GM10248 (cell line): ENCODE data around the gene KCNJ10.
A peak's percentile ranks its signal among the peaks of the same experiment; 100 is the strongest.

Source experiments
- CTCF ChIA-PET: fragments of 300-600 bp; sonication (Branson Sonifier 250); formaldehyde crosslinking; extraction: SDS; loops from one replicate; lab custom pipeline; 2021; ENCODE audit warnings: antibody characterized with exemption; lab: Yijun Ruan, JAX
- POLR2A ChIA-PET: fragments of 350-650 bp; sonication (Branson Sonifier 250); formaldehyde crosslinking; extraction: SDS; loops from one replicate; lab custom pipeline; 2020; ENCODE audit warnings: antibody characterized with exemption; lab: Yijun Ruan, JAX
- DNase-seq: peaks from one replicate; pipeline ENCODE4 v3.0.0; 2012; ENCODE audit errors: extremely low spot score
- TF ChIP-seq, protein P1 (sequence below): IDR thresholded peaks from 2 replicates; pipeline ENCODE4 v1.5.1; 2012; ENCODE audit warnings: mild to moderate bottlenecking, low read depth; ENCODE audit errors: extremely low read depth, missing control alignments, control extremely low read depth

KCNJ10 gene

DNA sequence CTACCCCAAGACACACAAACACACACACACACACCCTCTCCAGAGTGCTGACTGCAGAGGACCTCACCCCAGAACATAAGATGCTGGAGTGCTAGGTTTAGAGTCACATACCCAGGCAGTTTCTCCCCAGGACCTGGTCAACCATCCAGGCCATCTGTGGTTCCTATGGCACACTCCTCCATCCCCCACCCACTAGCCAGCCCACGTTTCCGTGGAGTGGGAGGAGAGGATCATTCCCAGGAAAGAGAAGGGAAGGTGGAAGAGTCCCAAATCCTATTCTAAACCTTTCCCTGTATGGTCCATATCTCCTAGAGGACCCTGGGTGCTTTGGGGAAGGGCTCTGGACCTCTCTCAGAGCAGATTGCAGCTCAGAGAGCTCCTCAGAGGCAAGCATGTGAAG lies 12.5 kb upstream of the KCNJ10 start:
- ChIA-PET POLR2A (no interaction called here), CTCF (interaction anchor here (1.0 to 45.2 kb wide), 4 partner anchors 2 to 170 kb away, joined by 3 to 983 read pairs (median 494); partner anchors contain the start of genes IGSF8, KCNJ10 and KCNJ9)
- no peak for DNase-seq
- TF ChIP-seq, protein P1, sequence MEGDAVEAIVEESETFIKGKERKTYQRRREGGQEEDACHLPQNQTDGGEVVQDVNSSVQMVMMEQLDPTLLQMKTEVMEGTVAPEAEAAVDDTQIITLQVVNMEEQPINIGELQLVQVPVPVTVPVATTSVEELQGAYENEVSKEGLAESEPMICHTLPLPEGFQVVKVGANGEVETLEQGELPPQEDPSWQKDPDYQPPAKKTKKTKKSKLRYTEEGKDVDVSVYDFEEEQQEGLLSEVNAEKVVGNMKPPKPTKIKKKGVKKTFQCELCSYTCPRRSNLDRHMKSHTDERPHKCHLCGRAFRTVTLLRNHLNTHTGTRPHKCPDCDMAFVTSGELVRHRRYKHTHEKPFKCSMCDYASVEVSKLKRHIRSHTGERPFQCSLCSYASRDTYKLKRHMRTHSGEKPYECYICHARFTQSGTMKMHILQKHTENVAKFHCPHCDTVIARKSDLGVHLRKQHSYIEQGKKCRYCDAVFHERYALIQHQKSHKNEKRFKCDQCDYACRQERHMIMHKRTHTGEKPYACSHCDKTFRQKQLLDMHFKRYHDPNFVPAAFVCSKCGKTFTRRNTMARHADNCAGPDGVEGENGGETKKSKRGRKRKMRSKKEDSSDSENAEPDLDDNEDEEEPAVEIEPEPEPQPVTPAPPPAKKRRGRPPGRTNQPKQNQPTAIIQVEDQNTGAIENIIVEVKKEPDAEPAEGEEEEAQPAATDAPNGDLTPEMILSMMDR, result no peak

- CTCF ChIA-PET, result interaction anchor here (1.5 to 45.2 kb wide), 5 partner anchors 3 to 74 kb away, joined by 3 to 983 read pairs (median 8); partner anchors contain the start of genes IGSF8, KCNJ10 and KCNJ9
- TF ChIP-seq, protein P1, result no peak
- POLR2A ChIA-PET, result no interaction called here
- DNase-seq, result no peak
Observed at GRCh38 chr1:160081261-160081936, 11.4 kb upstream of the KCNJ10 start, which contains the start of gene KCNJ9. KCNJ9 (plus strand) TSS chr1:160081538; CDS start chr1:160084031, 2,493 bp downstream.

DNA sequence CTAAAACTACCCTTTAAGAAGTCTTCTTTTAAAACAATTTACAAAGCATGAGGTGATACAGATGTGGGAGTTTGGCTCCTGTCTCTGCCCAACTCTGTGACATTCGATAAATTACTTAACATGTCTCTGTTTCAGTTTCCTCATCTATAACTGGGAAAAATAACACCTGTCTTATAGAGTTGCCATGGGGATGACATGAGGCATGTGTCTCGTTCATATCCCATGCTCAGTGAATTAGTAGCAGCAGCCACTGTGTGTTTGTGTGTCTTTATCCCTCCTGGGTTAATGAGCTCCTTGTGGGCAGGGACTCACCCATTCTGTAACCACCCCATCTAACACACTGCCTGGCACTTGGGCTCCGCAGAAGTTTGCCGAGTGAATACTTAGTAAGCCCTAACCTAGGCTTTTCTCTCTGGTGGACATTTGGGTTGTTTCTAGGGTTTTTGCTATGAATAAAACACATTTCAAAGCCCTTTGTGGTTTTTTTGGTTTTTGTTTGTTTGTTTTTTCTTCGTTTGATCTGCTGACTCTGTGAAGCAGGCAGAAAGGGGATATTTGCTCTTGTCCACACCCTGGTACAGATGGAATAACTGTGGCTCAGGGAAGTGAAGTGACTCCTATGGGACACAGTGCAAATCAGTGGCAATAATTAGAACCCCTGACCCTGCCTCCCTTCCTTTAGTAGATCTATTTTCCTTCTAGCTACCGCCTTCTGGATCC lies 10.6 kb upstream of the KCNJ10 start:
- no peak for DNase-seq
- ChIA-PET POLR2A (no interaction called here), CTCF (interaction anchor here (0.6 to 45.2 kb wide), 6 partner anchors 4 to 171 kb away, joined by 3 to 983 read pairs (median 15); partner anchors contain the start of genes IGSF8, KCNJ10, KCNJ9 and PIGM)
- TF ChIP-seq, protein P1, result no peak

- CTCF ChIA-PET, result interaction anchor here (0.9 to 45.2 kb wide), 28 partner anchors 5 to 531 kb away, joined by 3 to 983 read pairs (median 6); partner anchors contain the start of genes IGSF8, KCNJ10, KCNJ9 and NHLH1
- TF ChIP-seq, protein P1, result no peak
- no peak for DNase-seq
- POLR2A ChIA-PET, result no interaction called here
Observed at GRCh38 chr1:160079448-160079847, 9.5 kb upstream of the KCNJ10 start.

DNA sequence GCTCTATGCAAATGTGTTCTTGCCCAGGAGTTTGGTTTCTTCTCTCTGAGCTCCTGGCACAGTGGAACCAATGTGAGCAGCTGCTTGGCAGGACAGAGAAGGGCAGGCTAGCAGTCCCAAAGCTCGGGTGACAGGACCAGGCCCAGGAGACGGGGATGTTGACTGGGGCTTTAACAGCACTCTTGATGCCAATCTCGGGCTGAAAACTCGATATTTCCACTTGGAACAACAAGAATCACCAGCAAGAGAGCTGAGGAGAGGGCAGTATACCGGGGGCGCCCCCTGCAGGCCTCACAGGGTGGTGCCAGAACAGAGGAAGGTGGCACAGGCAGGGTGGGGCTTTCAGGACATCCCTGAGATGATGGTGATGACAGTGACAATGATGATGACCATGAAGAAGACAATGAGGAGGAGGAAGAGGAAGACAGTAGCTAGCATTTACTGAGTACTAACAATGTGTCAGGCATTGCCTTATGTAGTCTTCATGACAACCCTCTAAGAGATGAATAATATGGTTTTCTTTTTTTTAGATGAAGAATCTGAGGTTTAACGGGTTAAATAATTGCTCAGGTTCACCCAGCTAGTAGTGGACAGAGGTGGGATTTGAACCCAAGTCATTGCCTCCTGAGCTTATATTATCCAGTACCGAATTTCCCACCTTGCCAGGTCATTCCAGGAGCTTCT lies 8.7 kb upstream of the KCNJ10 start:
- DNase-seq, result peak; percentile 71
- TF ChIP-seq, protein P1, result peak; percentile 77
- POLR2A ChIA-PET, result no interaction called here
- CTCF ChIA-PET, result interaction anchor here (0.9 to 45.2 kb wide), 43 partner anchors 6 to 873 kb away, joined by 3 to 983 read pairs (median 4); partner anchors contain the start of genes IGSF8, KCNJ10, KCNJ9 and NHLH1

DNA sequence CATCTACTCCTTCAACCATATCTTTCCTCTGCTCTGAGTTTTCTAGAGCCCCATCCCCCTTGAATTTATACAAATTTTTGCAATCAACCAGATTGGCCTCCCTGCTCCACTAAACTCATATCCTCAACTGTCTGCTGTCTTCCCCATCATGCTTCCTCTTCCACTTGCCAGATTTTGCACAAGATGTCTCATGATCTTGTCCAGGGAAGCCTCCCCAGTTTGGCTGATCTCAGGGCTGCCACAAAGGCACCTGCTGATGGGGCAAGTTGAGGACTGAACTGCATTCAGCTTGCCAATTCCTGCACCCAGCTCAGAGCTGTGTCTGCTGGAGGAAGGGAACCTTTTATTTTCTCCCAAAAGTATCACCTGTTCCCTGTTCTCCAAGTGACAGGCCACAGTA lies 7.5 kb upstream of the KCNJ10 start:
- ChIA-PET POLR2A (no interaction called here), CTCF (interaction anchor here (0.7 to 45.2 kb wide), 15 partner anchors 7 to 874 kb away, joined by 3 to 983 read pairs (median 5); partner anchors contain the start of genes IGSF8, KCNJ10, KCNJ9 and NHLH1)
- DNase-seq, result no peak
- TF ChIP-seq, protein P1, result no peak
